HG02571 (cell line): ENCODE results near the gene ELAVL4.

Source experiments
- ATAC-seq: cut with Tn5 transposase; IDR thresholded peaks from one replicate; pipeline ENCODE4 v1.9.1; 2021; ENCODE audit warnings: mild to moderate bottlenecking, moderate library complexity; ENCODE audit not compliant: unreplicated experiment

ELAVL4 gene

DNA sequence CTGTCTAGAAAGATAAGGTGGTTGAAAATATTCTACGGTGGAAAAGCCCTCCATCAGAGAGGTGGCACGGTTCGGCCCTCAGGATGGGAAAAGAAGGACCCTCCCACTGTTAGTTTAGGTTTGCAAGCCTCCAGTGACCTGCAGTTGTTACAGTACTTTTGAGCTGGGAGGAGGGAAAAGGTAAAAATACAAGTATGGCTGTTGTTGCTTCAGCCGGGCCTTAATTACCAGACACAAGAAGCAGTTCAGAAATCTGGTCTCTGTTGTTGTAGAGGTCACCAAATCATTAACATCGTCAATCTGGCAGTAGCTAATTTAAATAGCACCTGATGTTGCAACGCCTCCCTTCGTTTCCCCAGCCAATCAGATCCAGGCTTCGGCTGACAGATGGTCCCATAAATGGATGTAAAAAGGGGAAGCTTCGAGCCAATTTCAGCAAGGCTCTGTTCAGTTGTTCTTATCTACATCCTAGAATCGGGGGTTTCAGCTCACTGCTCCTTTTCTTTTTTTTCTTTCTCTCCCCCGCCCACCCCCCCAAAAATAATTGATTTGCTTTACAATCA, at the start of gene ELAVL4:
TSS of gene ELAVL4 (plus strand) at position 424 of the 563 bp plus-strand sequence. CDS start 270 bp downstream, outside the sequence.
- no peak for ATAC-seq

DNA sequence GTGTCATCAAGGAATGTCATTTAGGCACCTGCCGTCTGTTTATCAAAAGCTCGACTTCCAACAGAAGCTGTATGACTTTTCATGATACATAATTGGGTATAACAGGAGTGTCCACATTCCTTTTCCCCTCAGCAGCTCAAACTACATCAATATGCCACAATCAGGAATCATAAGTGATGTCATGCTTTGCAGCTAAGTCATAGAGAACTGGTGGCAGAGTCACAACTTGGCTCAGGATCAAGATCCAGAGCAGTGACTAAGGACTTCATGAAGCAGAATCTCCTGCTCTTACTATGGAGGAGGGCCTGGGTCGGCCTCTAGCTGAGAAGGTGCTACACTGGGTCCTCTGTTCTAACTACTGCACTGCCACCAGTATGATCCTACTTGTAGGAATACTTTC, 48.4 kb upstream of the ELAVL4 start:
- ATAC-seq = no peak

DNA sequence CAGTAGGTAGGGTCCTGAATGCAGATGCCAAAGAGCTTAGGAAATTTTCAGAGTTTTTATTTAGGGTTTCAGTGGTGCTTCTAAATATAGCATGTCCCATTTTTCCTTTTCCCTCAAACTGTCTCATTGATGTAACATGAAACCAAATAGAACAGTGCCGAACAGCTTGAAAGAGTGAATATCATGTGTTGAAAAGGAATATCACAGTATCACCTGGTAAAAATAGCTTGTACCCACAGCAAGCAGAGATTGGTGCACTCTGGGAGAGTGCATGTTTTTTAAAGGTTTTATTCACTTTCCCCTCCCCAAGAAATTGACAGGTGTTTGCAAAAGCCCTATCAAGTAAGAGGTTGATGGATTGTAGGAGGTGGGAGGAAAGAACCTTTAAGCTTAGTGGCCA, 41.9 kb upstream of the ELAVL4 start:
- no peak for ATAC-seq

DNA sequence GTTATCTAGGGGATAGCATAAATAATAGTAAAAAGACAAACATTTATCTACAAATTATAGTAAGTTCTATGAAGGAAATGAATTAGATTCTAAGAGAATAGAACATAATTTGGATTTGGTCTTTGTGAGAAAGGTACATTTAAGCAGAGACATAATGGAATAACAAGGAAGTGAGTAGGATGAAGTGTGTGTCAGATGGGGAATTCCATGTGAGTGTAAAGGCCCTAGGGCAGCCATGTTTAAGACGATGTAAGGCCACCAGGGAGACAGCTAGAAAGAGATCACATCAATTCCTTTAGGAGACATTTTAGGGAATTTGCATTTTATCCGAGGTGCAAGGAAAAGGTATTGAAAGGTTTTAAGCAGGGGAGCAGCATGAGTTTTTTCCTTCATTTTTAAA, 33.8 kb upstream of the ELAVL4 start:
- ATAC-seq = no peak

DNA sequence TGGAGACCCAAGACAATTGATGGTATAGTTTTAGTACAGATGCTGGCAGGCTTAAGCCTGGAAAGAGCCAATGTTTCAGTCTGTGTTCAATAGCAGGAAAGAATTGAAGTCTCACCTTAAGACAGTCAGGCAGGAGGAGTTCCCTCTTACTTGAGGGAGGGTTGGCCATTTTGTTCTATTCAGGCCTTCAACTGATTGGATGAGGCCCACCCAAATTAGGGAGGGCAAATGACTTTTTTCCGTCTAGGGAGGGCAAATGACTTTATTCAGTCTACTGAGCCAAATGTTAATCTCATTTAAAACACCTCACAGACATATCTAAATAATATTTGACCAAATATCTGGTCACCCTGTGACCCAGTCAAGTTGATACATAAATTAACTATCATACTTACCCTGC, 31.4 kb upstream of the ELAVL4 start:
- ATAC-seq = no peak

DNA sequence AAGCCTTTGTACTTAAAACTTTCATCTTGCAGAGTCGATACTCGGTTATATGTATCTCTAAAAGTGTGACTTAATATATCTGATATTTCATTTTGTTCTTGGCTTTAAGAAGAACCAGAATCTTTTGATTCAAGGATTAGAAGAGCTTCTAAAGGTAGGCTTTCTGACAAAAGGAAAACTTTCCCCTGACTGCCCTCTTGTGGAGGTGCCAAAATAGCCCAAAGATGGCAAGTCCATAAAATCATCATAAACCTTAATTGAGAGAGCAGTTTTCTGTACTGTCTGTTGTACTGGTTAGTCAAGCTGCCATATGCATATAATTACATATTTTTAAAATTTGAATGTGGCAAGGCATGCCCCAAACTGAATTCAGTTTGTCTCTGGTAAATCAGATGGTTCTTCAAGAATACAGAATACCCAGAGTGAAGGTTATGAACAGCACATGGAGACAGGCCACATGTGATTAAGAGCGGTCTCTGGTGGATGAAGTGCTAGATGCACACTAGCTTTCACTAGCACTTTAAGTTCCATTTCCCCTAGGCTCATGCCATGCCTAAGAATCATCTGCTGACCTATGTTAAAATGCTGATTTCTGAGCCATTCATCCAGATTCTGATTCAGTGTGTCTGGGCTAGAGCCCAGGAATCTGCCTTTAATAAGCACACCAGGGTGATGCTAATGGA, 27.7 kb upstream of the ELAVL4 start:
- no peak for ATAC-seq

DNA sequence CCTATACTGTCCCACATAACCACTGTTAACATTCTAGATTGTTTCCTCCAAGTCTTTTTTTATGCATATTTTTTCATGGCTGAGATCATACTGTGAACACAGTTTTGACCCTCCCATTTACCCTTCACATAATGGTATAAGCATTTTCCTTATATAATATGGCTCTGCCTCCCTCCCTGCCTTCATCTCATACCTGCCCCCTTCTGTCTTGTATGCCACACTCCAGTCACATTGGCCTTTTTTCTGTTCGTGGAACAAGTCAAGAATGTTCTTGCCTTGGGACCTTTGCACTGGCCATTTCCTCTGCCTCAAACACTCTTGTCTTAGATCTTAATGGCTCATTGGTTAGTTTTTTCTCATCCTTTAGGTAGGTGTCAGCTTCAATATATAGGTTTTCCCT, 24.3 kb upstream of the ELAVL4 start:
- no peak for ATAC-seq

DNA sequence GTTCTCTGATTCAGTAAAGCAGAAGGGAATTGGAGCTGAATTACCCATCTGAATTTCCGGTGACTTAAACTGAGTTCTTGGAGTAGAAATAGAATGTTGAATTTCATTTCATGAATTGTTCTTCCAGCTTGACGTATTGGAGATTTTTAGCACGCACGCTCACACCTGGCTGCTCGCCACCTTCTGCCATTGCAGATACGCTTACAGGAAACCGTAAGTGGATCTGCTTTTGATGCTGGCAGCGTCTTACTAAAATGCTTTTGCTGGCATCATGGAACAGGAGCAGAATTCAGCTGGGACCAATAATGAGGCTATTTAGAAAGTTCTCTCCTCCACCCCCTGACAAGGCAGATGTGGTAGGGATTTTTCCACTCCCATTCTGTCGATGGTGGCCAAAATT, 17.7 kb upstream of the ELAVL4 start:
- ATAC-seq = no peak

DNA sequence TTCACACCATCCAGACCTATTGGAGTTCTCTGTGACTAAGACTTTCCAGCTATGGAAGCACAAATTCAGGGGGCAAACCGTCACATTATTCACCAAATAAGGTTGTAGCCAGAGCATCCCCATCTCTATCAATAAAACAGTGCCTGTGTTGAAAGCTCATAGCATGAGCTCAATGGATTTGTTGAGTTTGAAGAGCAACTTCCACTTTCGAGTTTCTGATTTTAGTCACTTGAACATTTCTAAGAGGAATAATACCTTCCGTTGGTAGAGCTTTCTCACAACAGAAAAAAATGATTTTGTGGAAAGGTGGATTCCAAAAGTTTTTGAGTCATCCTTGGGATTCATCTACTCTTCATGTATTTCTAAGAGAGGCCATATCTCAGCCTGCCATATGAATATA, 13.0 kb upstream of the ELAVL4 start:
- ATAC-seq = no peak

DNA sequence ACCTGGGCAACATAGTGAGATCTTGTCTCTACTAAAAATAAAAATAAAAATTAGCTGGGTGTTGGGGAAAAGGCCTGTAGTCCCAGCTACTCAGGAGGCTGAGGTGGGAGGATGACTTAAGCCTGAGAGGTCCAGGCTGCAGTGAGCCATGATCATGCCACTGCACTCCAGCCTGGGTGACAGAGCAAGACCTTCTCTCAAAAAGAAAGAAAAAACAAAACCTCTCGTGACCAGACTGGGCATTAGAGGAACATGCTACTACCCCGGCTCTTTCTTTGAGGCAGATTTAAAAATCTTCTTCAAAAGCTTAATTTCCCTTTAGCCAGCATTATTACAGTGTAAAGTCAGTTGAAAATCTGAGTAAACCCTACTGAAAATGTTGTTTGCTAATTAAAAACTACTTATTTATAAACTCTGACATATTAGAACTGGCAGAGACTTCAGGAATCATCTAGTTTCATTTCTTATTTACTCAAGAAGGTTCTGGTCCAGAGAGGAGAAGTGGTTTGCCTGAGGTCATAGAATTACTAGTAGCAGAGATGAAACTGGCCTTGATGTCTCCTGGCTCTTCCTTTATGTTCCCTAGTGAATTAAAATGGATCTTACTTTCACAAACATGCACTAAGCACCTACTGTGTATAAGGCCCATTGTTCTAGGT, 11.6 kb upstream of the ELAVL4 start:
- ATAC-seq = no peak

DNA sequence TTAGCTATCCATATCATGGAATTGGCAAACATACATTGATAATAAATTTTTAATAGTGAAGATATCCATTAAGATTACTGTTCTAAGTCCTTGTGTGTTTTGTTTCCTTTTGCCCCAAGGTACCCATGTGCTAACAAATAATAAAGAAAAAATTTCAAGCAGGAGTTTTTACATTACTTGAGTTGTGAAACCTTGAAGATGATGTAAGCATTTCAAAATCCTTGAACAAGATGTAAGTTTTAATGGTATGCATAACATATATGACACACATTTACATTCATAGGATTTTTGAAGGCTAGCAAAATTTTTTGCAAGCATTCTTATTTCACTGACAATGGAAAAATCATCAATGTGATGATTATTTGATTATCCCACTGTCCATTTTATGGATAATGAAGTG, 10.9 kb upstream of the ELAVL4 start:
- ATAC-seq = no peak

DNA sequence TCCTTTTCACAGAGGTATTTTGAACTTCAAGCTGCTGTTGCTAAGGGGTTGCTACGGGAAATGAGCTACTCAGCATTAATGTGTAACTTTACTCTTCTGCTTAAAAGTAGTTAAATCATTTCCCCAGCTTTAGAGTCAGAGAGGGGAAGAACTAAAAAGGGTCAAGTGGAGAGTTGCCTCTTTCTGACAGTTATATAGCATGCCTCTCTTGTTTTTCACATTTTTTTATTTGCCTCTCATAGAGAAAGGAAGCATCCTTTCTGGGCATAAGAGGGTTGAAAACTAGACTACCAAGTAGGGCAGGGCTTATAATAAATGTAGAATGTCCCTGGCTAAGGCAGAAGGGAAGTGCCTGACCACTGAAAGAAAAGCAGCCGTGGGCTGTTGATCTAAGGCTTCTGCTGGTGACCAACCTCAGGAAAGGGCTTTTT, 10.1 kb upstream of the ELAVL4 start:
- ATAC-seq = no peak

DNA sequence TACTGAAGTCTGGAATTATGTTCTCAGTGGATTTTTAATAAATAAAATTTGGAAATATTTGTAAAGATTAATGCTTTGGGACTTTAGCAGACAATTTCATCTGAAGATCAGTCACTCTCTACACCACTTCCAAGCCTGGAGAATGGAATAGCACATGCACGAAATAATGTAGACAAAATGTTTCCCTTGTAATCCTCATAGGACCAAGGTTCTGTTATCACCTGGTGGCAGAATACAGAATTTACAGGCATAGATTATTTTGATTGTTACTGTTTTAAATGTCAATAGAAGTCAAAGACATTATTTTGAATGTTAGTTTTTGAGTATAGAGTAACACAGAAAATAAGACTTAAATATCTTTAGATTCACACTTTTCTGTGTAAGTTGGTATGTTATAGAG, 9.1 kb upstream of the ELAVL4 start:
- no peak for ATAC-seq

DNA sequence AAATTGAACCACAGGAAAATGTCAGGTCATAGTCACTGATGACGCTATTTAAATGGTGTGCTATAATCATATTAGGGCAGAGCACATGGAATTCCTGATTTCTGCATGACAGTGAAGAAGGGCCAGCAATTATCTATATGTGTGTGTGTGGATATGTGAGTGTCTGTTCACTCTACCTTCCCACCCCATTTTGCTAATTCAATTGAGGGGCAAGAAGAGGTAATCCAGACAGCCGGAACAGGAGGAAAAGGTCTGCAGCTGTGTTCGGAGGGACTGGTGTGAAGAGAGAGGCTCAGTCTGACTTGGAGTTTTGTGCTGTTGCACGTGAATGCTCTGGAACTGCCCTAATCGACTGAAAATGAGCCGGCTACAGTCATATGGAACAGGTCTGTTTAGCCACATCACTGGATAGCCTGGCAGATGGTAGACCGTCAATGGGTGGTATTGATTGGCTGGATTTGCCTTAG, 5.1 kb upstream of the ELAVL4 start:
- no peak for ATAC-seq

DNA sequence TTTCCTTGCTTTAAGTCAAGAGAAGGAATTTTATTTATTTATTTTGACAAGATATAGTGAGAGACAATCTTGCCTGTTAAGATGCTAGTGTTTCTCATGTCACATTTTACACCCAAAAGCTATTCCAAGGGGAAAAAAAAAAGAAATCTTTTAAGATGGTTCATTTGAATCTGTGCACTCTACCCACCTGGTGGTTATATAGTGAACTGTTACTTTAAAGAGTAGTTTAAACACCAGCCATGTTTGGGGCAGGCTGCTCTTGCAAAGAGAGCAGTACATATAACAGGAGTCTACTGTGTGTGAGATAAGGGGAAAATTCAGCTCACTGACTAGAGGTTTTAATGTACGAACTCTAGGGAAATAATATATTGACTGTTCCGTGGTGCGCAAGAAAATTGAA, 3.3 kb upstream of the ELAVL4 start:
- no peak for ATAC-seq

DNA sequence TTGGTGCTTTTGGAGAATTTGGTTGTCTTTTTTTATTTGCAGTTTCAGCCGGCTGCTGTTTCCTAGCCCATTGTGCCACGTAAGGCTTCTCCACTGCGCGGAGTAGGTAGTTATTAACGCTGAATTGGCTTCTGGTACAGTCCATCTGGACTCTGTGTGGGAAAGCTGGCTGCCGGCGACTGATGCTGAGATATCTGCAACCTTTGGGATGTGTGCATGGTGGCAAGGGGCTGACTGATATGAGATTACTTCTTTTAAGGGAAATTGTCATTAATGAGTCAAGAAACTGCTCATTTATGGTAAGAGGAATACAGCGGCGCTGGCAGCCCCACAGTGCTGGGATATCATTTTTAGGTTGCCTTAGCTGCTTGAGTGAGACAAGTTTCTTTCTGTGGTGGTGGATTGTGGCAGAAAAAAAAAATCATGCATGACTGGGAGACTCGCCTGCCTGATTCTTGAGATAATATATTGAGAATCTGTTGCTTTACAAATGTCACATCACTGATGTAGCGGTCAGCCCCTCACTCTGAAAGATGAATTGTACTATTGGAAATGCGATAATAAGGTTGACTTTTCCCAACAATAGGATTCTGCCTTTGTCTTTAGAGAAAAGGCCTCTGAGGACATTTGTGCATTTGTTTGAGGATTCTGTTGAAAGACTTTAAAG, 2.5 kb upstream of the ELAVL4 start:
- ATAC-seq = no peak

DNA sequence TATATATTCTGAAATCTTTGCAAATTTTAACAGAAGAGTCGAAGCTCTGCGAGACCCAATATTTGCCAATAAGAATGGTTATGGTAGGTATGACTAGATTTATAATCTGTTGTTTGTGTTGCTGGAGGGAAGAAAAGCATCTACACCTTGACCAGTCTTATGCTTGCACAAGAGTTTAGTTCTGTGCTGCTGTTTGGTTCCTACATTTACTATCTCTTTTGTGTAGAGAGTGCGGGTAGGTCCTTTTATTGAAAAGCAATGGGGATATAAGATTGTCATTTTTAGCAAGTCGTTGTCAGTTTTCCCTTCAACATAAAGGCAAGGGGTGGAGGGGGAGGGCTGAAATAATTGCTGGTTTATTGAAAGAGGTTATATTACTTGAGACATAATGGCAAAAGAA, 396 bp downstream of the ELAVL4 start:
- ATAC-seq = no peak

DNA sequence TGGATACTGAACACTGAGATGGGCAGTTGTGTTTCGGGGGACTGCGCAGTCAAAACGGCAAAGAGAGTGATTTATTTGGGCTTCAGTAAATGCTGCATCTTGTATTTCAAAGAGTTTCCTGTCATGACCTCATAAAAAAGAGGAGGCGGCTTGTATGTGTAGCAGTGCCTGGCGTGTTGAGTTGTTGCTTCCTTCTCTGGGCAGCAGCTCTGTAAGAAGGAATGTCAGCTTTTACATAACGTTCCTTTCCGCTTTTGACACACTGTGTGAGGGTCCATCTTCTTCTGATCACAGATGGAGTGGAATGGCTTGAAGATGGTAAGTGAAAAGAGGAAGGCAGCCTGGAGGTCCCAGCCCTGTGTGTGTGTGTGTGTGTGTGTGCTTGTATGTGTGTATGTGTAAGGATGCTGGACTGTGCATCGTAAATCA, 941 bp downstream of the ELAVL4 start:
- no peak for ATAC-seq

DNA sequence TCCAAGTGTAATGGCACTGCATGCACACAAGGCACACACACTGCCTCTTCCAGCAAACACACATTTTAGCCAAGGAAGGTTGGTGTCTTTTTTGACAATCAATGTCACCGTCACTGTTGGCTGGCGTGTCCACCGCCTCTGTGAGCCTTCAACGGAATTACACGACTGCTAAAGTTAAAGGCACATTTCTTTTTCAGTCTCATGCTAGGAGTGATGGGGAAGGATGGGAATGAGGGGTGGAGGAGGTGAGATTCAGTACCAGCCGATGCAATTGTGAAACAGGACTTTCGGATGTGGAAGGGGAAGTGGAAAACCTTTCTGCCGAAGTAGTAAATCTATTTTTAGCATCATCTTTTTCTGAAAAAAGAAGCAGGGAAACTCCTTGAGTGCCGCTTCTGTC, 1.4 kb downstream of the ELAVL4 start:
- no peak for ATAC-seq

DNA sequence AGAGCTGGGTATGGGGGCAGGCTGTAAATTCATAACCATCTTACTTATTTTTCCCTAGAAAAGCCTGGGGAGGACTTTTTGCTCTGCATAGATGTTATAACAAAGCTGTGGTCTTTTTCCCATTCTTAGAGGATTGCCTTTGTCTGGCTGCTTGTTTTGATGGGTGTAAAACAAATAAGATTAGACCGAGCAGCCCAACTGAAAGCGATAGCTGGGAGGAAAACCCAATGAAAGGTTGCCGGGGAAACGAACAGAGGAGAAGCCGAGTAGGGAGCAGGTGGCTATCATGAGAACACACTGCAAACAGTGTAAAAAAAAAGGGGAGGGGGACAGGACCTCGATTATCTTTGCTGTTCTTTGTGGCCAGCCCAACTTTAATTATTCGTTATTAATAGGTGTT, 1.9 kb downstream of the ELAVL4 start:
- ATAC-seq = no peak

DNA sequence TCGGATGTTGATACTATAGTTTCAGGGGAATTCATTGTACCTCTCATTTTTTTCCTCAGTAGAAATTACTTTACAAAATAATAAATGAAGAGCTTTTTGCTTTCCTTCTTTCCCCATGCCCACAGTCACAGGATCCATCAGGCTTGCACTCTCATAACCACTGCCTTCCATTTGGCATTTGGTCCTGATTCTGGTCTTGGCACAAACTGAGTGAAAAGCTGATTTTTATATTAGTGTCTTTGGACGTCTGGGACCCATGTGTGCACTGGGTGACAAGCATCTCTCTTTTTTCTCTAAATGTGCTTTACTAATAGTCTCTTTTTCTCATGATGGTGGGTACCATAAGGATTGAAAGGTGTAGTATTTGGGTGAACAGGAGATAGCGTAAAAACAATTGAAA, 2.8 kb downstream of the ELAVL4 start:
- ATAC-seq = no peak

DNA sequence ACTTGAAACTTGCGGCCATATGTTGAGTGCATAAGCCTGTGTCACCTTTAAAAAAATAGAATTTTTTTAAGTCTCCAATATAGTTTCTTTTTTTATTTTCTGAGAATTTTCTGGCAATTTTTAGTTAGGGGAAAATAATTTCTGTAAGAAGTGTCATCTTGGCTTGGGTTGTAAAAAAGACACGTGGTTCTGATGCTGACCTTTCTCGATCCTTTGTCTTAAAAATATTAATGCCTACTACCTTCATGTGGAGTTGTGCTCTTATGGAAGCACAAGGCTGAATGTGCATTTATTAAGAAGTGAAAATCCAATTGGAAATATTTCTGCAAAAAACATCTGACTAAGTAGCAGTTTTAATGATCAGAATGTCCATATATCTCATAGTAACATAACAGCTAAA, 3.5 kb downstream of the ELAVL4 start:
- no peak for ATAC-seq
